Right cardiac atrium (tissue), 5 donors: ENCODE measurements around the gene ASPHD1. TPM values are rescaled to one million over a fixed set of nuclear protein-coding genes. Genes with fewer than 3 reads are reported as not detected.
"Not testable (repeated sequence)": the region's sequence is repeated elsewhere in the genome, so short reads cannot be mapped to it uniquely, and the experiment has no call there.

Experiments
- ATAC-seq, 2 donors: fragments of 200-7000 bp; cut with Tn5 transposase; one replicate each; pipeline versions ENCODE4 v1.8.0 to v1.9.1; 2020; ENCODE audit warnings: moderate library complexity in 2 of 2, mild to moderate bottlenecking in 1 of 2
- DNase-seq, 3 donors: peaks; one replicate each; pipeline ENCODE4 v3.0.0-alpha.2; 2020
- H3K27ac ChIP-seq: one replicate; pipeline ENCODE4 v1.5.1; 2013; ENCODE audit warnings: mild to moderate bottlenecking, low read length, control low read depth, moderate library complexity
- H3K27me3 ChIP-seq: one replicate; pipeline ENCODE4 v1.6.1; 2013; ENCODE audit not compliant: control insufficient read depth, insufficient read depth
- H3K4me1 ChIP-seq: one replicate; pipeline ENCODE4 v1.6.1; 2013; ENCODE audit warnings: low read length; ENCODE audit not compliant: control insufficient read depth, insufficient read depth
- H3K4me3 ChIP-seq: one replicate; pipeline ENCODE4 v1.5.1; 2013; ENCODE audit warnings: low read length, control low read depth
- H3K9me3 ChIP-seq: one replicate; pipeline ENCODE4 v1.6.1; 2013; ENCODE audit warnings: low read length; ENCODE audit not compliant: control insufficient read depth
- WGBS: extraction: QIAGEN DNeasy Blood & Tissue Kit; methylation state at CpG from one replicate; pipeline ENCODE4 v1.1.7; 2013; 5-methylcytosine and 5-hydroxymethylcytosine counted together
- intact Hi-C, 4 donors: fragments of 100-400 bp; cut with DNase I; formaldehyde crosslinking; loops; one replicate each; pipeline versions ENCODE4 v1.11.0 to v1.14.0; 2022 to 2023
- polyA plus RNA-seq: library from polyadenylated mRNA; stranded (reverse); fragments of 200-250 nt; gene quantifications from one replicate; pipeline ENCODE4 v1.2.3, GENCODE V29; 2013
- total RNA-seq, 4 donors: library from RNA; stranded (reverse); fragmentation: NEBNext Ultra II Directional; extraction: Animal tissue kit (Norgen Biotek cat#: 25700); gene quantifications; one replicate each; pipeline ENCODE4 v1.2.1, GENCODE V29; 2021
- donor health status: healthy with polysubstance abuse.
- donor health status: DM: no; HTN: yes; CAD: no.
- donor health status: DM: no; HTN: no; CAD: no.
- donor health status: DM: no; HTN: yes; CAD: no; lungs with severe emphysema.
- donor health status: DM: yes; HTN: yes; CAD: no.

ASPHD1 gene
- total and polyA plus RNA-seq, 5 donors = 0.14 to 0.50 (median 0.26) TPM; not detected in 1

- no peak for ATAC-seq
- Histone ChIP-seq H3K27ac (no peak overlapping the region), H3K27me3 (no peaks in the 10 kb centered on the region), H3K4me3 (no peak overlapping the region), H3K4me1 (no peaks in the 10 kb centered on the region), H3K9me3 (no peaks in the 10 kb centered on the region)
- 81% methylated on average over 2 of the region's 2 CpGs for WGBS
- DNase-seq = no peak
- intact Hi-C loops = no loop called here
These were observed 8.5 kb downstream of the ASPHD1 start for GRCh38 chr16:29908719-29909220.

GRCh38 chr16:29909391-29909790, 9.1 kb downstream of the ASPHD1 start:
- intact Hi-C loops = no loop called here
- Histone ChIP-seq H3K4me3 (no peak overlapping the region), H3K4me1 (no peaks in the 10 kb centered on the region)

DNA sequence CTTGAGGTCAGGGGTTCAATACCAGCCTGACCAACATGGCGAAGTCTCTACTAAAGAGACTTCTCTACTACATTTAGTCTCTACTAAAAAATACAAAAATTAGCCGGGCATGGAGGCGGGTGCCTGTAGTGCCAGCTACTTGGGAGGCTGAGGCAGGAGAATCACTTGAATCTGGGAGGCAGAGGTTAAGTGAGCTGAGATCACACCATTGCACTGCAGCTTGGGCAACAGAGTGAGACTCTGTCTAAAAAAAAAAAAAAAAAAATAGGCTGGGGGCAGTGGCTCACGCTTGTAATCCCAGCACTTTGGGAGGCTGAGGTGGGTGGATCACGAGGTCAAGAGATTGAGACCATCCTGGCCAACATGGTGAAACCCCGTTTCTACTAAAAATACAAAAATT, 9.6 kb downstream of the ASPHD1 start:
- H3K4me3 ChIP-seq, H3K9me3 ChIP-seq, H3K27me3 ChIP-seq, H3K27ac ChIP-seq, intact Hi-C loops, DNase-seq, ATAC-seq, H3K4me1 ChIP-seq: not testable (repeated sequence)
- 91% methylated on average over 6 of the region's 6 CpGs for WGBS

More at GRCh38 chr16:29909391-29909790, 9.1 kb downstream of the ASPHD1 start:
- H3K9me3 ChIP-seq = no peaks in the 10 kb centered on the region
- WGBS = 73% methylated on average over 2 of the region's 2 CpGs
- no peak overlapping the region for H3K27ac ChIP-seq
- no peaks in the 10 kb centered on the region for H3K27me3 ChIP-seq
- no peak for ATAC-seq
- DNase-seq = no peak

DNA sequence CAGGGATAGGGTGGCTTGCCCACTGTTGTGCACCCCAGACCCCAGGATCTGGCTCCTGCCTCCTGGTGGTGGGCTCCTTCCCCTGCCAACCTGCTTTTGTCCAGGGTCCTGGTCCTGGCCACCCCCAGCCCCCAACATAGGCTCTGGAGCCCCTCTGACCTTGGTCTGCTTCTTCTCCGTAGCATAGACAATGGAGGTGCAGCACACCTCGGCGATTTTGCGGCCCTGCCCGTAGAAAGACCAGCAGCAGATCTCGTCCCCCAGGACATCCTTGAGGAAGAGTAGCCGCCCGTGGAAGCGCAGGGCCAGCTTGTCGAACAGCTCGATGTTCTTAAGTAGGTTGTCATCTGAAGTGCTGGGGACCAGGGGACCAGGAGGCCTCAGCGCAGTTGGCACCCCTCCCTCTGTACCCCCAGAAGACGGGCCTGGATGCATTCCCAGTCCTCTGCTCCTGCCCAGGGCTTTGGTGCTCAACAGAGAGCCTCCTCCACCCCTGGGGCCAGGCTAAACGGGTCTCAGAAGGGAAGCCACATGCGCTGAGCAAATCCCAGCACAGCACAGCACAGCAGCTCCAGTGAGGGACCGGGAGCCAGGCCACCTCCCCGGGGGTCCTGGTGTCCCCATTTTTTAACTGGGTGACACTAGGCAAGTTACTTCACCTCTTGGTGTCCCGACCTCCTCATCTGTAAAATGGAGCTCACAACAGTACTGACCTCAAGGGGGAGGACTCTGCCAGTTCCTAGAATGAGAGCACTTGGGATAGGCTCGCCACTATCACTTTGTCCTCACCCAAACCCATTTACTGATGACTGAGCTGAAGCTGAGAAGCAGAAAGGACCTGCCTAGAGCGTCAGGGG, 10.8 kb downstream of the ASPHD1 start:
- H3K4me1 ChIP-seq = no peaks in the 10 kb centered on the region
- 85% methylated on average over 20 of the region's 20 CpGs for WGBS
- H3K9me3 ChIP-seq = no peaks in the 10 kb centered on the region
- ATAC-seq (peak in 1 of 2 donors; percentile 7), DNase-seq (no peak)
- no peak overlapping the region for H3K4me3 ChIP-seq
- no peaks in the 10 kb centered on the region for H3K27me3 ChIP-seq
- H3K27ac ChIP-seq = no peak overlapping the region
- intact Hi-C loops = no loop called here

DNA sequence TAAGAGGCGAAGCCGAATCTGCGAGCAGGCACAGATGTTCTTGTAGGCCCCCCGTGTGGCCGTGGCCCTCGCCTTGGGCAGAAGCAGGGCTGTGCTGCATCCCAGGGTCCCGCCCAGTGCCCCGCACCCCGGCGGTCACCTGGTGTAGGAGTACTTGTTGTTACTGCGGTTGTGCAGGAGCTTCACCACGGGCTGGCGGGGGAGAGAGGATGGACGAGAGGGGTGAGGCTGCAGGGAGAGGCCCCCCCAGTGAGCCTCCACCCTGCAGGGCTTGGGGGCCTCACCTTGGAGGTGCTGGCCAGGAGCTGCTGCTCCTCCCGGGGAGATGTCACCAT, 11.4 kb downstream of the ASPHD1 start:
- intact Hi-C loops = no loop called here
- Histone ChIP-seq H3K4me1 (no peaks in the 10 kb centered on the region), H3K27ac (no peak overlapping the region), H3K9me3 (no peaks in the 10 kb centered on the region), H3K27me3 (no peaks in the 10 kb centered on the region), H3K4me3 (no peak overlapping the region)
- WGBS = 74% methylated on average over 15 of the region's 15 CpGs
- ATAC-seq (peak; percentile 27 to 36), DNase-seq (no peak)

GRCh38 chr16:29912087-29912486, 11.8 kb downstream of the ASPHD1 start:
- WGBS = 59% methylated on average over 11 of the region's 11 CpGs
- DNase-seq (no peak), ATAC-seq (no peak)
- H3K27ac ChIP-seq = no peak overlapping the region
- intact Hi-C loops = no loop called here
- H3K4me1 ChIP-seq = no peaks in the 10 kb centered on the region
- no peak overlapping the region for H3K4me3 ChIP-seq
- no peaks in the 10 kb centered on the region for H3K9me3 ChIP-seq
- H3K27me3 ChIP-seq = no peaks in the 10 kb centered on the region

GRCh38 chr16:29913514-29913913, 13.2 kb downstream of the ASPHD1 start:
- Histone ChIP-seq H3K27me3 (no peaks in the 10 kb centered on the region), H3K27ac (no peak overlapping the region), H3K4me1 (no peaks in the 10 kb centered on the region), H3K4me3 (no peak overlapping the region), H3K9me3 (no peaks in the 10 kb centered on the region)
- ATAC-seq = no peak
- 96% methylated on average over 8 of the region's 8 CpGs for WGBS
- no peak for DNase-seq
- intact Hi-C loops = no loop called here

DNA sequence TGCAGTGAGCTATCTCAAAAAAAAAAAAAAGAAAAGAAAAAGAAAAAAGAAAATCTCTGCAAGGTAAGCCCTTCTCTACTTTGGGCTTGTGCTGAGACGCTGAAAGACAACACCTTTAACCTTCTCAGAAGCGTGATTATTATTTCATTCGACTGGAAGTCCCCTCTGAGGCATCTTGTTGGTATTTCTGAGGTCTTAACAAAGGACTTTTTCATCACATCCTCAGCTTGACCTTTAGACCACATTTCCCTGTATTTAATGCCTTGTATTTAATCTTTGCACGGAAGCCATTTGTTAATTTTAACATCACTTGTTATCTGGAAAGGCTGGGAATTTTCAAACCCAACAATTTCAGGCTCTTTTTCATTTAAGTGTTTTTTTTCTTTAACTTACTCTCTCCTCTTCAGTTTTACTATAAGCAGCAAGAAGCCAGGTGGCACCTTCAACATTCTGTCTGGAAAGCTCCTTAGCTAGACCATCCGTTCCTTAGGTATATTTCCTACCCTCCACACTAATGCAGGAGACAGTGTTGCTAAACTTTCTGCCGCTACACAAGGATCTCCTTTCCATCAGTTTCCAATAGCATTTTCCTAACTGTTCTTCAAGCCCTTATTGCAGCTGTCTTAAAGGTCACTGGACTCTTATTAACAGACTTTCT, 15.4 kb downstream of the ASPHD1 start:
- H3K27ac ChIP-seq = no peak overlapping the region
- no peak overlapping the region for H3K4me3 ChIP-seq
- 71% methylated on average over 6 of the region's 6 CpGs for WGBS
- no peaks in the 10 kb centered on the region for H3K9me3 ChIP-seq
- no peak for DNase-seq
- intact Hi-C loops = no loop called here
- H3K27me3 ChIP-seq = no peaks in the 10 kb centered on the region
- no peaks in the 10 kb centered on the region for H3K4me1 ChIP-seq
- ATAC-seq = no peak

DNA sequence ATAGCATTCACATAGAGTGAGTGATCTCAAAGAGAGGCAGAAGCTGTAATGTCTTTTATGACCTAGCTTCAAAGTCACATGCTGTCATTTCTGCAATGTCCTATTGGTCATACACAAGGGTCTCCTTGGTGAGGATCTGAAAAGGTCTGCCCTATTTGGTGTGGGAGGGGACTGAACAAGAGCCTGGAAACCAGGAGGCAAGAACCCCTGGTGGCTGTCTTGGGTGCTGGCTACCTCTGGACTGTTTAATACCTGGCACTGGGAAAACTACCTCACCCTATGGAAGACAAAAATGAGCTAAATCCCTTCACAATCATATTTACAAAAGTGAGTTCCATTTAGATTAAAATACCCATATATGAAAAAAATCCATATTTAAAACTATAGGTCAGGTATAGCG, 16.7 kb downstream of the ASPHD1 start:
- no peak overlapping the region for H3K27ac ChIP-seq
- no peak overlapping the region for H3K4me3 ChIP-seq
- WGBS = 98% methylated on average over 1 of the region's 1 CpG
- H3K27me3 ChIP-seq = no peaks in the 10 kb centered on the region
- DNase-seq (no peak), ATAC-seq (no peak)
- H3K9me3 ChIP-seq = no peaks in the 10 kb centered on the region
- intact Hi-C loops = no loop called here
- no peaks in the 10 kb centered on the region for H3K4me1 ChIP-seq

DNA sequence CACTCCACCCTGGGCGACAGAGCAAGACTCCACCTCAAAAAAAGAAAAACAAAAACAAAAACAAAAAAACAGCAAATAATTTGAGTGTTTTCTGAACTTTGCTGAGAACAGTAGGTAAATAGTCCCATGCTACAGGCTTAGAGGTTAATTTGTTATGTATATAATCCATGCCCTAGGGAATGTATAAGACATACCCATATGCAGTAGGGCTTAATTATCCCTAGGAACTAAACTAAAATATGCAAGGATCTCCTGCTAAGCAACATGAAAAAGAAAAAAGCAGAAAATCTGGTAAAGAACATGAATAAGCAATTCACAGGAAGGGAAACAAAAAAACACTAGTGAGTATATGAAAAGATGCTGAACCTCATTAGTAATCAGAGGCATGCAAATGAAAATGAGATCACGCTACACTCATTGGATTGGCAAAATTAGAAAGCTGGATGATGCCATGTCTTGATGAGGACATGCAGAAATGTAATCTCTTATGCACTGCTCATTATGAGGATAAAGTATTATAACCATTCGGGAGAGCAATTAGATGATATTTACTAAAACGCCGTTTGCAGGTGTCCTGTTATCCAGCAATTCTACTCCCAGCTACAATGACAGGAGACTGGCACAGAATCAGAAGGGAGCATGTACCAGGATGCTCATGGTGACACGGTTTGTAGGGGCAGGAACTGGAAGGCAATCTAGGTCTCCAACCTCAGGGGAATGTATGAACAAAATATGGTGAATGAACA, 20.2 kb downstream of the ASPHD1 start:
- intact Hi-C loops = no loop called here
- Histone ChIP-seq H3K4me3 (no peak overlapping the region), H3K4me1 (peaks cover 2% of the 10 kb centered on the region), H3K27me3 (no peaks in the 10 kb centered on the region), H3K9me3 (no peaks in the 10 kb centered on the region), H3K27ac (no peak overlapping the region)
- WGBS = 82% methylated on average over 6 of the region's 6 CpGs
- ATAC-seq (no peak), DNase-seq (no peak)

- ATAC-seq (no peak), DNase-seq (no peak)
- 77% methylated on average over 3 of the region's 3 CpGs for WGBS
- Histone ChIP-seq H3K4me1 (peaks cover 2% of the 10 kb centered on the region), H3K4me3 (no peak overlapping the region), H3K27me3 (no peaks in the 10 kb centered on the region), H3K27ac (no peak overlapping the region), H3K9me3 (no peaks in the 10 kb centered on the region)
- intact Hi-C loops = no loop called here
These were observed 20.7 kb downstream of the ASPHD1 start for GRCh38 chr16:29921034-29921385.
